SK-N-SH treated with all-trans-retinoic acid at 6 μM for 48 hours (cell line): ENCODE measurements around the gene UBE2V1.
"Not testable (repeated sequence)": the region's sequence is repeated elsewhere in the genome, so short reads cannot be mapped to it uniquely, and the experiment has no call there.

Experiments
- ATAC-seq: fragments of 200-7000 bp; cut with Tn5 transposase; 3 replicates; pipeline ENCODE4 v1.9.1; 2020; ENCODE audit warnings: mild to moderate bottlenecking, moderate library complexity
- ARNTL ChIP-seq: fragments of 450-650 bp; formaldehyde crosslinking; IDR thresholded peaks from 2 replicates; pipeline ENCODE4 v1.5.0; 2020; ENCODE audit warnings: low read depth, mild to moderate bottlenecking, moderate library complexity, borderline replicate concordance
- BACH2 ChIP-seq: fragments of 250-450 bp; sonication (Bioruptor Pico); IDR thresholded peaks from 2 replicates; pipeline ENCODE4 v1.9.0; 2021; ENCODE audit warnings: mild to moderate bottlenecking, borderline replicate concordance
- CREB5 ChIP-seq: fragments of 250-450 bp; sonication (Bioruptor Pico); IDR thresholded peaks from 2 replicates; pipeline ENCODE4 v1.5.1; 2020; ENCODE audit warnings: low read depth, mild to moderate bottlenecking, moderate library complexity
- CSDC2 ChIP-seq: fragments of 250-450 bp; sonication (Bioruptor Pico); IDR thresholded peaks from 2 replicates; pipeline ENCODE4 v1.5.0; 2020; ENCODE audit warnings: mild to moderate bottlenecking, moderate library complexity
- ESRRG ChIP-seq: fragments of 250-450 bp; sonication (Bioruptor Pico); IDR thresholded peaks from 2 replicates; pipeline ENCODE4 v1.6.1; 2021; ENCODE audit warnings: mild to moderate bottlenecking
- ISL1 ChIP-seq: fragments of 250-450 bp; sonication (Bioruptor Pico); IDR thresholded peaks from 2 replicates; pipeline ENCODE4 v2.1.2; 2022; ENCODE audit warnings: mild to moderate bottlenecking, moderate library complexity
- PATZ1 ChIP-seq: fragments of 250-450 bp; sonication (Bioruptor Pico); IDR thresholded peaks from 2 replicates; pipeline ENCODE4 v1.8.0; 2020; ENCODE audit warnings: mild to moderate bottlenecking, moderate library complexity, borderline replicate concordance
- POU6F1 ChIP-seq: fragments of 250-450 bp; sonication (Bioruptor Pico); IDR thresholded peaks from 2 replicates; pipeline ENCODE4 v1.8.0; 2021; ENCODE audit warnings: low read depth, mild to moderate bottlenecking, moderate library complexity, borderline replicate concordance
- PPARA ChIP-seq: fragments of 250-450 bp; sonication (Bioruptor Pico); IDR thresholded peaks from 2 replicates; pipeline ENCODE4 v1.5.0; 2020; ENCODE audit warnings: mild to moderate bottlenecking, borderline replicate concordance
- SNAI2 ChIP-seq: fragments of 250-450 bp; sonication (Bioruptor Pico); IDR thresholded peaks from 2 replicates; pipeline ENCODE4 v1.5.0; 2020; ENCODE audit warnings: mild to moderate bottlenecking, moderate library complexity
- TCF4 ChIP-seq: fragments of 250-450 bp; sonication (Bioruptor Pico); IDR thresholded peaks from 2 replicates; pipeline ENCODE4 v1.8.0; 2021; ENCODE audit warnings: mild to moderate bottlenecking, moderate library complexity, borderline replicate concordance
- TOX ChIP-seq: fragments of 250-450 bp; sonication (Bioruptor Pico); IDR thresholded peaks from 2 replicates; pipeline ENCODE4 v1.8.0; 2021; ENCODE audit warnings: mild to moderate bottlenecking, moderate library complexity, borderline replicate concordance
- TSHZ2 ChIP-seq: fragments of 250-450 bp; sonication (Bioruptor Pico); IDR thresholded peaks from 2 replicates; pipeline ENCODE4 v1.5.0; 2020; ENCODE audit warnings: mild to moderate bottlenecking, moderate library complexity
- ZC3H10 ChIP-seq: fragments of 250-450 bp; sonication (Bioruptor Pico); IDR thresholded peaks from 2 replicates; pipeline ENCODE4 v1.5.1; 2021; ENCODE audit warnings: mild to moderate bottlenecking, moderate library complexity
- ZFP3 ChIP-seq: fragments of 250-450 bp; sonication (Bioruptor Pico); IDR thresholded peaks from 2 replicates; pipeline ENCODE4 v1.5.0; 2020; ENCODE audit warnings: mild to moderate bottlenecking, moderate library complexity
- ZFP30 ChIP-seq: fragments of 450-650 bp; formaldehyde crosslinking; IDR thresholded peaks from 2 replicates; pipeline ENCODE4 v1.5.0; 2022; ENCODE audit warnings: mild to moderate bottlenecking, moderate library complexity
- ZNF565 ChIP-seq: fragments of 450-650 bp; formaldehyde crosslinking; conservative IDR thresholded peaks from 2 replicates; pipeline ENCODE4 v1.5.0; 2020; ENCODE audit warnings: low read depth, mild to moderate bottlenecking, moderate library complexity
- ZNF70 ChIP-seq: fragments of 450-650 bp; formaldehyde crosslinking; IDR thresholded peaks from 2 replicates; pipeline ENCODE4 v1.5.0; 2020; ENCODE audit warnings: mild to moderate bottlenecking, moderate library complexity

UBE2V1 gene

GRCh38 chr20:50112512-50113419 lies at the start of gene UBE2V1:
Gene UBE2V1, minus strand, starts transcription at chr20:50113150. Its CDS starts 22 bp downstream, at chr20:50113128.
- ATAC-seq, result peak; percentile 79
- TF ChIP-seq PPARA (no peak), POU6F1 (no peak), ZC3H10 (CRISPR knock-in tag) (no peak), ZNF565 (no peak)

- not testable (repeated sequence) for ATAC-seq
These were observed 48.5 kb upstream of the UBE2V1 start for GRCh38 chr20:50161494-50161893.

- TF ChIP-seq CSDC2, result no peak
- TF ChIP-seq ZC3H10 (CRISPR knock-in tag), result no peak
- TF ChIP-seq PATZ1 (CRISPR knock-in tag), result no peak
- peak; percentile 49; the same call in 1 of the 2 replicates for TF ChIP-seq ZFP3 (CRISPR knock-in tag)
- peak; percentile 98 for ATAC-seq
These were observed 40.8 kb upstream of the UBE2V1 start, which contains the start of gene PEDS1 for GRCh38 chr20:50153500-50154377. Gene PEDS1, minus strand, starts transcription at chr20:50153723. Its CDS starts 86 bp downstream, at chr20:50153637.

GRCh38 chr20:50153153-50153499 lies 40.2 kb upstream of the UBE2V1 start:
- TF ChIP-seq BACH2, result no peak
- no peak for TF ChIP-seq ARNTL (CRISPR knock-in tag)
- no peak for TF ChIP-seq ZFP30
- TF ChIP-seq ZC3H10 (CRISPR knock-in tag), result no peak
- TF ChIP-seq ZNF70 (CRISPR knock-in tag), result no peak
- TF ChIP-seq ISL1 (CRISPR knock-in tag), result no peak
- no peak for TF ChIP-seq TCF4 (CRISPR knock-in tag)
- TF ChIP-seq CSDC2, result no peak
- TF ChIP-seq SNAI2 (CRISPR knock-in tag), result no peak
- TF ChIP-seq ZNF565, result no peak
- no peak; the same call in 2 of the 3 replicates for ATAC-seq

GRCh38 chr20:50152394-50153152 lies 39.6 kb upstream of the UBE2V1 start:
- no peak; the same call in 2 of the 3 replicates for ATAC-seq
- TF ChIP-seq CREB5 (CRISPR knock-in tag), result no peak
- TF ChIP-seq ARNTL (CRISPR knock-in tag), result no peak
- TF ChIP-seq BACH2, result no peak
- TF ChIP-seq PATZ1 (CRISPR knock-in tag), result no peak
- no peak for TF ChIP-seq ISL1 (CRISPR knock-in tag)
- no peak for TF ChIP-seq ZC3H10 (CRISPR knock-in tag)
- no peak for TF ChIP-seq TCF4 (CRISPR knock-in tag)
- no peak for TF ChIP-seq ZFP3 (CRISPR knock-in tag)
- no peak for TF ChIP-seq TOX (CRISPR knock-in tag)
- no peak for TF ChIP-seq ESRRG (CRISPR knock-in tag)
- no peak for TF ChIP-seq TSHZ2 (CRISPR knock-in tag)
- TF ChIP-seq, all 23 proteins: peak for 0
